Pancreas (tissue), 10 donors: ENCODE results near the gene KLHL30. TPM values are rescaled to one million over a fixed set of nuclear protein-coding genes. Genes with fewer than 3 reads are reported as not detected.
A peak's percentile ranks its signal among the peaks of the same experiment; 100 is the strongest.

Source experiments
- ATAC-seq, 4 donors: fragments of 200-7000 bp; cut with Tn5 transposase; one replicate each; pipeline versions ENCODE4 v1.8.0 to v1.9.1; 2020; ENCODE audit warnings: mild to moderate bottlenecking in 4 of 4, moderate library complexity in 4 of 4
- DNase-seq, 6 donors: peaks; one replicate each; pipeline ENCODE4 v3.0.0-alpha.2; 2020
- FAIRE-seq: peaks from 2 replicates; lab custom pipeline; 2012; peaks lifted over from hg19 to GRCh38; lab: Jason Lieb, UNC
- H3K27ac ChIP-seq, 4 donors: fragments of 200-600 bp; sonication (generic); 1 replicate in 3 of 4; 2 replicates in 1 of 4; pipeline versions ENCODE4 v1.5.0 to v1.8.0; 2020
- H3K27me3 ChIP-seq, 4 donors: fragments of 200-600 bp; one replicate each; pipeline ENCODE4 v1.8.0; 2021
- H3K36me3 ChIP-seq, 3 donors: fragments of 200-600 bp; sonication (generic) in 1 of 3; one replicate each; pipeline versions ENCODE4 v1.5.0 to v1.8.0; 2020 to 2021
- H3K4me1 ChIP-seq, 3 donors: fragments of 200-600 bp; one replicate each; pipeline ENCODE4 v1.8.0; 2021
- H3K4me3 ChIP-seq, 4 donors: fragments of 200-600 bp; sonication (generic) in 2 of 4; one replicate each; pipeline versions ENCODE4 v1.5.0 to v1.8.0; 2020 to 2021
- H3K9me3 ChIP-seq, 4 donors: fragments of 200-600 bp; one replicate each; pipeline ENCODE4 v1.8.0; 2021
- WGBS, 2 donors: extraction: QIAGEN DNeasy Blood & Tissue Kit; methylation state at CpG; one replicate each; pipeline ENCODE4 v1.1.7; 2013; 5-methylcytosine and 5-hydroxymethylcytosine counted together
- intact Hi-C, 3 donors: fragments of 100-400 bp; cut with DNase I; formaldehyde crosslinking; loops; one replicate each; pipeline versions ENCODE4 v1.11.1 to v1.14.2; 2022
- polyA plus RNA-seq, 2 donors: library from polyadenylated mRNA; stranded (reverse); fragments of 200-250 nt; gene quantifications; one replicate each; pipeline ENCODE4 v1.2.3, GENCODE V29; 2013
- total RNA-seq, 6 donors: library from RNA; stranded (reverse); fragmentation: NEBNext Ultra II Directional in 4 of 6; extraction: Animal tissue kit (Norgen Biotek cat#: 25700) in 4 of 6; gene quantifications; one replicate each; pipeline versions ENCODE4 v1.2.1 to v1.2.4, GENCODE V29; 2021 to 2023
- TF ChIP-seq, protein P1 (sequence below), 4 donors: fragments of 200-600 bp; sonication (generic) in 3 of 4; IDR thresholded peaks; one replicate each; pipeline versions ENCODE4 v1.5.0 to v1.8.0; 2021; ENCODE audit warnings: antibody characterized with exemption in 4 of 4
- donor health status: healthy with polysubstance abuse.
- donor health status: DM: no; HTN: no; CAD: no; lungs with moderate emphysema.
- donor health status: DM: no; HTN: no; CAD: no.
- donor health status: control.
- donor health status: control.
- donor health status: Bipolar disorder and iron deficiency.
- donor health status: DM: yes; HTN: yes; CAD: no.
- donor health status: DM: no; HTN: no; CAD: no.
- donor health status: DM: no; HTN: no; CAD: no.
- donor health status: DM: yes; HTN: yes; CAD: no.

Gene KLHL30
- total and polyA plus RNA-seq, 8 donors = 0.03 to 0.14 (median 0.11) TPM; not detected in 2

DNA sequence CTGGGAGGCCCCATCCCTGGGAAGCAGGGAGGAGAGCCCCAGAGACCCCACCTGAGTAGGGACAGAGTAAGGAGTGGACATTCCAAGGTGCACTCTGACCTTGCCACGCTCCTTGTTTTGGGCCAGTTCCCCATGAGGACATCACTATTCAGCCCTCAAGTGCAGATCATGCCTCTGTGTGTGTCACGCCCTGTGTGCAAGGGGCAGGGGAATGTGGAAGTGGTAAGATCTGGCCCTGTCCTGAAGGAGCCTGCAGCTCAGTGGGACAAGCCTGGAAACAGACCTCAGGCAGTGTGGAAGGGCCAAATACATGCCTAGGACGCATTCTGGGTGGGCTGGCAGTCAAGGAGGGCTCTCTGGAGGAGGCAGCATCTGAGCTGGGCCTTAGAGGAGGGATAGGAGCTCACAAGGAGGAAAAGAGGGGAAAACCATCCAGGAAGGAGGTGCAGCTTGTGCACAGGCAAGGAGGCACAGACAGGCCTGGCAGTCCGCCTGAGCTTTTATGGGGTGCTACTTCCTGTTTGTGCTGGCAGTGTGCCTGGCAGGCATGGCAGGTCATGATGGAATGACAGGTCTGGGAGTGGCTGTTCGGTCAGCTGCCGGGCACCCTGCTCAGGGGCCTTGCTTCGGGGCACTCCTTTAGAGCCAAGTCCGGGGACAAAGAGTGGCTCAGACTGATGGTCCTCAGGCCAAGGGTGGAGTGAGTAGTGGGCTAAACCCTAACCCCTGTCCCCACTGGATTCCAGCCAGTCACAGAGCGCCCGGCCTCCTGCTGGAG is 3.3 kb downstream of the KLHL30 start:
- Histone ChIP-seq H3K36me3 (no peaks in the 10 kb centered on the region), H3K4me1 (no peaks in the 10 kb centered on the region), H3K4me3 (no peak overlapping the region), H3K9me3 (no peaks in the 10 kb centered on the region), H3K27me3 (no peaks in the 10 kb centered on the region), H3K27ac (no peak overlapping the region)
- peak in 1 of 6 donors; percentile 70 for DNase-seq
- intact Hi-C loops = no loop called here
- no peak for FAIRE-seq
- TF ChIP-seq, protein P1, sequence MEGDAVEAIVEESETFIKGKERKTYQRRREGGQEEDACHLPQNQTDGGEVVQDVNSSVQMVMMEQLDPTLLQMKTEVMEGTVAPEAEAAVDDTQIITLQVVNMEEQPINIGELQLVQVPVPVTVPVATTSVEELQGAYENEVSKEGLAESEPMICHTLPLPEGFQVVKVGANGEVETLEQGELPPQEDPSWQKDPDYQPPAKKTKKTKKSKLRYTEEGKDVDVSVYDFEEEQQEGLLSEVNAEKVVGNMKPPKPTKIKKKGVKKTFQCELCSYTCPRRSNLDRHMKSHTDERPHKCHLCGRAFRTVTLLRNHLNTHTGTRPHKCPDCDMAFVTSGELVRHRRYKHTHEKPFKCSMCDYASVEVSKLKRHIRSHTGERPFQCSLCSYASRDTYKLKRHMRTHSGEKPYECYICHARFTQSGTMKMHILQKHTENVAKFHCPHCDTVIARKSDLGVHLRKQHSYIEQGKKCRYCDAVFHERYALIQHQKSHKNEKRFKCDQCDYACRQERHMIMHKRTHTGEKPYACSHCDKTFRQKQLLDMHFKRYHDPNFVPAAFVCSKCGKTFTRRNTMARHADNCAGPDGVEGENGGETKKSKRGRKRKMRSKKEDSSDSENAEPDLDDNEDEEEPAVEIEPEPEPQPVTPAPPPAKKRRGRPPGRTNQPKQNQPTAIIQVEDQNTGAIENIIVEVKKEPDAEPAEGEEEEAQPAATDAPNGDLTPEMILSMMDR (IDR thresholded peaks at IDR 0.05) = no peak
- 79% methylated on average over 10 of the region's 10 CpGs for WGBS, 2 donors
- ATAC-seq = peak in 2 of 4 donors; percentile 23 to 33

DNA sequence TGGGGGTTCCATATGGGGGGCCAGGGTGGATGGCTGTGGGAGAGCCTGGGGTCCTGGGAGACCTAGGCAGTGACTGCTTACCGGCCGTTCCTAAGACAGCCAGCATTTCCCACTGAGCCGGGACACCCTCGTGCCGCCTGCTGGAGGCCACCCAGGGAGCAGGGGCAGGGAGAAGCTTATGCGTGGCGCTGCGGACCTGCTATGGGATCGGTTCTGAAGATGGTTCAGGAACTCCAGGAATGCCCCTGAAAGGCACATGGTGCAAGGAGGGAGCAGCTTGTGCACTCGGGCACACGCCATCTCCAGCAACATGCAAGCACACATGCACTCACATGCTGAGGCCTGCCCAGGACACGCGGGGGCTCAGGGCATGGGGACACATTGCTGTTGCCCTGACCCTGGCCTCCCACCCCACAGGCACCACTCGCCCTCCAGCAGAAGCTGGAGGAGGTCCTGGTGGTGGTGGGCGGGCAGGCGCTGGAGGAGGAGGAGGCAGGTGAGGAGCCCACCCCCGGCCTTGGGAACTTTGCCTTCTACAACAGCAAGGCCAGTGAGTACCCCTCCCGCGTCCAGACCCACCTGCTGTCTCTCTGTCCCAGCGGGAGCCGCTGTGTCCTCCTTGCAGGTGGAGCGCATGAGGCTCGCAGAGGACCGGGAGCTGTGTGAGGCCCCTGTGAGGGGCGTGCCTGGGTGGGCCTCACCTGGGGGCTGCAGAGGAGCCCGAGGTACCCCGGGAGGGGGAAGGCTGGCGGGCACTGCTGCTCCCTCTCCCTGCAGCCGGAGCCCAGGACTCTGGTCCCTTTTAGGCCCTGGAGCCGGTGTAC is 4.1 kb downstream of the KLHL30 start:
- TF ChIP-seq, protein P1 (IDR thresholded peaks at IDR 0.05) = no peak
- 88 to 89% methylated on average over 29 to 30 of the region's 30 CpGs for WGBS, 2 donors
- FAIRE-seq (no peak), ATAC-seq (no peak), DNase-seq (peak in 1 of 6 donors; percentile 72)
- no peaks in the 10 kb centered on the region for H3K4me1 ChIP-seq
- H3K27ac ChIP-seq = no peak overlapping the region
- H3K4me3 ChIP-seq = no peak overlapping the region
- H3K27me3 ChIP-seq = no peaks in the 10 kb centered on the region
- H3K9me3 ChIP-seq = no peaks in the 10 kb centered on the region
- H3K36me3 ChIP-seq = no peaks in the 10 kb centered on the region
- intact Hi-C loops = no loop called here

DNA sequence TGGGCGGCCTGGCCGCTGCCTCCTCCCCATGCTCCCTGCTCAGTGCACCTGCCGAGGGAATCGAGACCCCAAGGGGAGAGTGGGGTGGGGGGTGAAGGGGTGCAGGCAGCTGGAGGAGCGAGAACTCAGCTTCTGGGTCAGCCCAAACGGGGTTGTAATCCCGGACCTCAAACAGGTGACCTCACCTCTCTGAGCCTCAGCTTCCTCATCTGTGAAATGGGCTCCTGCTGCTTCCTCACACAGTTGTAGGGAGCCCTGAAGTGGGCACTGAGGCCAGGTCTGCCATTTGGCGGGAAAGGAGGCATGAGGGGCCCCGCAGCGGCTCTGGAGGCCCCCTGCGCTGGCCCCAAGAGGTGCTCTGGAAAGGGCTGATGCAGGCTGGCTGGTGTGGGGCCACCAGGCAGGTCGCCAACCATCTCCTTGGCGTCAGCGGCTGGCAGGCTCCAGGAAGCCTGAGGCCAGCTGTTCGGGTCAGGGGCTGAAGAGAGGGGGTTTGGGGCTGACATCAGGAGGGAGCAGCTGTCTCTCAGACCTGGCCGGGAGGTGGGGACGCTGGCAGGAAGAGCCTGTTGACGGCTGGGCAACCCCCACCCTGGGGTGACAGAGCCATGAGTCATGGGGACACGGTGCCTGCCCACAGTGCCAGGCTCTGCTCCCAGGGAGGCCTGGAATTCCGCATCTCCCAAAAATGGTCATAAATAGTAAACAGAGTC is 4.9 kb downstream of the KLHL30 start:
- no peak for DNase-seq
- H3K27ac ChIP-seq = no peak overlapping the region
- no peaks in the 10 kb centered on the region for H3K4me1 ChIP-seq
- 76 to 83% methylated on average over 20 of the region's 20 CpGs for WGBS, 2 donors
- no peak overlapping the region for H3K4me3 ChIP-seq
- intact Hi-C loops = no loop called here
- peak in 2 of 4 donors; percentile 16 to 25 for ATAC-seq
- FAIRE-seq = no peak
- H3K27me3 ChIP-seq = no peaks in the 10 kb centered on the region
- TF ChIP-seq, protein P1 (IDR thresholded peaks at IDR 0.05) = no peak
- no peaks in the 10 kb centered on the region for H3K36me3 ChIP-seq
- no peaks in the 10 kb centered on the region for H3K9me3 ChIP-seq

DNA sequence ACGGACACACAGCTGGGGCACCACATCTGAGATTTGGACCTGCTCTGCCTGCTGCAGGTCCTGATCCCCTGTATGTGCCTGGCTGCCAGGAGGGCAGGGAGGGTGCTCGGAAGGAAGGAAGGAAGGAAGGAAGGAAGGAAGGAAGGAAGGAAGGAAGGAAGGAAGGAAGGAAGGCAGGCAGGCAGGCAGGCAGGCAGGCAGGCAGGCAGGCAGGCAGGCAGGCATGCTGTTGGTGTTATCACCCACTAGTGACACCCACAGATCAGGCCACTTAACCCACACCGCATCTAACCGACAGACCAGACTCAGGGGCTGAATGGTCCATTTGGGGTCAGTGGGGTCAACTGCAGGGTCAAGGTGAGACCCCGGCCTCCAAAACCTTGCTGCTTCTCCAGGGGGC is 5.8 kb downstream of the KLHL30 start:
- intact Hi-C loops = no loop called here
- 88% methylated on average over 4 to 5 of the region's 5 CpGs for WGBS, 2 donors
- Histone ChIP-seq H3K4me3 (no peak overlapping the region), H3K27me3 (no peaks in the 10 kb centered on the region), H3K36me3 (no peaks in the 10 kb centered on the region), H3K9me3 (no peaks in the 10 kb centered on the region), H3K27ac (no peak overlapping the region), H3K4me1 (no peaks in the 10 kb centered on the region)
- no peak for DNase-seq
- ATAC-seq = no peak
- TF ChIP-seq, protein P1 (IDR thresholded peaks at IDR 0.05) = no peak
- FAIRE-seq = no peak
